GM23338 (cell line): ENCODE data around the gene ST6GALNAC3.

Experiments used
- CREB1 ChIP-seq: fragments of 250-450 bp; sonication (Bioruptor Pico); IDR thresholded peaks from 2 replicates; pipeline ENCODE4 v1.5.0; 2020; ENCODE audit warnings: low read depth, mild to moderate bottlenecking, moderate library complexity
- CTCF ChIP-seq, 2 experiments: fragments of 200-600 bp in 1 of 2; sonication (generic) in 1 of 2; conservative IDR thresholded peaks; 2 replicates each; pipeline versions ENCODE4 v1.5.1 to v1.6.1; 2016 to 2017; ENCODE audit warnings: antibody characterized with exemption in 2 of 2, low read depth in 2 of 2, mild to moderate bottlenecking in 2 of 2, moderate library complexity in 1 of 2
- EZH2 ChIP-seq: fragments of 200-600 bp; sonication (generic); IDR thresholded peaks from one replicate; pipeline ENCODE4 v1.8.0; 2017; ENCODE audit warnings: antibody characterized with exemption, mild to moderate bottlenecking, low read depth; ENCODE audit not compliant: unreplicated experiment
- POLR2AphosphoS5 ChIP-seq: IDR thresholded peaks from 2 replicates; pipeline ENCODE4 v1.6.1; 2016; ENCODE audit warnings: antibody characterized with exemption, low read depth
- TF ChIP-seq, protein P1 (sequence below): IDR thresholded peaks from one replicate; pipeline ENCODE4 v1.6.1; 2018; ENCODE audit warnings: antibody characterized with exemption; ENCODE audit not compliant: unreplicated experiment

DNA sequence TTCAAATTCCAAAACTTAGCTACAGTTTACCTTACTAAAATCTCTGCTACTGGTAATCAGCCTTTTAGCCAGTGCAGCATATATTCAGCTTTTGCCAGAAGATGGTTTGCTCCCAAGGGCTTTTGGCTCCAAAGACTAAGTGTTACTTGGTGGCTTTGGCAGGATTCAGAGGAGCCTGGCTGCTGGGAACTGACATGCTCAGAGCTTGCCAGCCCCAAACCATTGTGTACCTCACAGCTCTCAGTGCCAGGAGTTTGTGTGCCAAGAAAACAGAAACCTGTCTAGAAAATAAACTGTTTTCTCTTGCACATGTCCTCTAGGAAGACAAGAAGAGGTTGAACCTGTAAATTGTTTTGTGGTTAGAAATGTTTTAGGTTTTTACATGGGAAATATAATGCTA lies 315.9 kb downstream of the ST6GALNAC3 start:
- TF ChIP-seq CTCF (conservative IDR thresholded peaks at IDR 0.05; ENCODE audit: low read depth in 2 of 2), result no peak
- TF ChIP-seq, protein P1, sequence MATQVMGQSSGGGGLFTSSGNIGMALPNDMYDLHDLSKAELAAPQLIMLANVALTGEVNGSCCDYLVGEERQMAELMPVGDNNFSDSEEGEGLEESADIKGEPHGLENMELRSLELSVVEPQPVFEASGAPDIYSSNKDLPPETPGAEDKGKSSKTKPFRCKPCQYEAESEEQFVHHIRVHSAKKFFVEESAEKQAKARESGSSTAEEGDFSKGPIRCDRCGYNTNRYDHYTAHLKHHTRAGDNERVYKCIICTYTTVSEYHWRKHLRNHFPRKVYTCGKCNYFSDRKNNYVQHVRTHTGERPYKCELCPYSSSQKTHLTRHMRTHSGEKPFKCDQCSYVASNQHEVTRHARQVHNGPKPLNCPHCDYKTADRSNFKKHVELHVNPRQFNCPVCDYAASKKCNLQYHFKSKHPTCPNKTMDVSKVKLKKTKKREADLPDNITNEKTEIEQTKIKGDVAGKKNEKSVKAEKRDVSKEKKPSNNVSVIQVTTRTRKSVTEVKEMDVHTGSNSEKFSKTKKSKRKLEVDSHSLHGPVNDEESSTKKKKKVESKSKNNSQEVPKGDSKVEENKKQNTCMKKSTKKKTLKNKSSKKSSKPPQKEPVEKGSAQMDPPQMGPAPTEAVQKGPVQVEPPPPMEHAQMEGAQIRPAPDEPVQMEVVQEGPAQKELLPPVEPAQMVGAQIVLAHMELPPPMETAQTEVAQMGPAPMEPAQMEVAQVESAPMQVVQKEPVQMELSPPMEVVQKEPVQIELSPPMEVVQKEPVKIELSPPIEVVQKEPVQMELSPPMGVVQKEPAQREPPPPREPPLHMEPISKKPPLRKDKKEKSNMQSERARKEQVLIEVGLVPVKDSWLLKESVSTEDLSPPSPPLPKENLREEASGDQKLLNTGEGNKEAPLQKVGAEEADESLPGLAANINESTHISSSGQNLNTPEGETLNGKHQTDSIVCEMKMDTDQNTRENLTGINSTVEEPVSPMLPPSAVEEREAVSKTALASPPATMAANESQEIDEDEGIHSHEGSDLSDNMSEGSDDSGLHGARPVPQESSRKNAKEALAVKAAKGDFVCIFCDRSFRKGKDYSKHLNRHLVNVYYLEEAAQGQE, result no peak
- no peak for TF ChIP-seq POLR2AphosphoS5
- no peak for TF ChIP-seq CREB1 (CRISPR knock-in tag)
- no peak for TF ChIP-seq EZH2
